Activated CD4-positive, alpha-beta T cell treated with anti-CD3 and anti-CD28 coated beads for 36 hours (primary cell): ENCODE data around the gene PHF19. TPM values are rescaled to one million over a fixed set of nuclear protein-coding genes. Genes with fewer than 3 reads are reported as not detected.

ENCODE experiments used
- ATAC-seq: fragments of 200-7000 bp; cut with Tn5 transposase; one replicate; pipeline ENCODE4 v1.10.0; 2021; ENCODE audit warnings: mild to moderate bottlenecking, moderate library complexity
- CTCF ChIA-PET: fragments of 350-600 bp; sonication (Branson Sonifier 250); formaldehyde crosslinking; loops from one replicate; lab custom pipeline; 2021; ENCODE audit warnings: antibody characterized with exemption; lab: Charles Lee
- POLR2A ChIA-PET: fragments of 350-600 bp; sonication (Branson Sonifier 250); formaldehyde crosslinking; loops from one replicate; lab custom pipeline; 2021; ENCODE audit warnings: antibody characterized with exemption, inconsistent platforms; lab: Charles Lee
- DNase-seq: peaks from one replicate; pipeline ENCODE4 v3.0.0-alpha.2; 2020
- H3K27ac Mint-ChIP-seq: one replicate; pipeline ENCODE4 v1.8.0; 2021; ENCODE audit warnings: mixed read lengths
- H3K27me3 Mint-ChIP-seq: one replicate; pipeline ENCODE4 v1.8.0; 2021; ENCODE audit warnings: mixed read lengths
- H3K36me3 Mint-ChIP-seq: one replicate; pipeline ENCODE4 v1.8.0; 2021; ENCODE audit warnings: low read depth, mixed read lengths
- H3K4me1 Mint-ChIP-seq: one replicate; pipeline ENCODE4 v1.8.0; 2021; ENCODE audit warnings: mixed read lengths
- H3K4me3 Mint-ChIP-seq: one replicate; pipeline ENCODE4 v1.8.0; 2021; ENCODE audit warnings: mild to moderate bottlenecking, moderate library complexity, mixed read lengths
- H3K9me3 Mint-ChIP-seq: one replicate; pipeline ENCODE4 v1.8.0; 2021; ENCODE audit warnings: low read depth, mixed read lengths
- intact Hi-C, 2 experiments: fragments of 100-400 bp; cut with DNase I in 1 of 2; cut with micrococcal nuclease in 1 of 2; formaldehyde crosslinking; loops; one replicate each; pipeline versions ENCODE4 v1.14.2 to v1.15.1; 2022 to 2024; cut with DNase I, micrococcal nuclease
- total RNA-seq, 2 experiments: library from RNA; stranded (reverse); gene quantifications; one replicate each; pipeline ENCODE4 v1.2.3, GENCODE V29; 2021

The PHF19 gene
- total RNA-seq, 2 experiments from 2014 or later: 168 to 169 TPM

DNA sequence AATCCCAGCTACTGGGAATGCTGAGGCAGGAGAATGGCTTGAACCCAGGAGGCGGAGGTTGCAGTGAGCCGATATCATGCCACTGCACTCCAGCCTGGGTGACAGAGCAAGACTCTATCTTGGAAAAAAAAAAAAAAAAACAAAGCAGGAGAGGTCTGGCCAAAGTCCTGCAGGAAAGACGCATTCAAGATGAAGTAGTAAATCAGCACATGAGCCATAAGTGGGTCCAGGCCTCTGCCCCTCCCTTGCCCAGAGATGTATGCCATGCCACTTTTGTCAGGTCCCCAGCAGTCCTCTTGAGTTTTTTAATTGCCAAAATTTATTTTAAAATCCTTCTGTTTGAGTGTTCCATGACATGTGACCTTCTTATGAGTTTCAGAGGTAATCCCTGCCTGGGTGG lies 8.5 kb upstream of the PHF19 start:
- CTCF ChIA-PET: interaction anchor here (0.8 to 1.6 kb wide), 2 partner anchors 12 to 31 kb away, joined by 3 to 4 read pairs; no protein-coding TSS in a partner anchor
- intact Hi-C loops: no loop called here
- POLR2A ChIA-PET: interaction anchor here (0.6 to 2.1 kb wide), 2 partner anchors 12 to 46 kb away, joined by 6 to 7 read pairs; no protein-coding TSS in a partner anchor
- no peaks in the 10 kb centered on the region for H3K9me3 Mint-ChIP-seq
- no peak for DNase-seq
- H3K27me3 Mint-ChIP-seq: no peaks in the 10 kb centered on the region
- H3K4me3 Mint-ChIP-seq: no peak overlapping the region
- no peak overlapping the region for H3K27ac Mint-ChIP-seq
- peaks cover 73% of the 10 kb centered on the region for H3K4me1 Mint-ChIP-seq
- ATAC-seq: no peak
- H3K36me3 Mint-ChIP-seq: peaks cover 13% of the 10 kb centered on the region

DNA sequence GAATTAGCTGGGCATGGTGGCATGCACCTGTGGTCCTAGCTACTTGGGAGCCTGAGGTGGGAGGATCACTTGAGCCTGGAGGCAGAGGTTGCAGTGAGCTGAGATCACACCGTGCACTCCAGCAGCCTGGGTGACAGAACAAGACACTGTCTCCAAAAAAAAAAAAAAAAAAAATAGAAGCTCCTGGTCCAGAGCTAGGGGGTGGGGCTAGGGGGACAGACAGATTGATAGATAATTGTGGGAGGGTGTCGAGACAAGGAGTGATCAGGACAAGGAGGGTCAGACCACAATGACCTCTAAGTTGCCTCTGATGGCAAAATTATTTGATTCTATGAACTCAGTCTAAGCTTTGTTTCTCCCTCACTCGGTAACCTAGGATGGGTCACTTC lies 6.6 kb upstream of the PHF19 start:
- ChIA-PET POLR2A (interaction anchor here (0.6 to 1.6 kb wide), 4 partner anchors 11 to 43 kb away, joined by 3 to 8 read pairs (median 5); no protein-coding TSS in a partner anchor), CTCF (interaction anchor here (0.8 to 1.1 kb wide), 4 partner anchors 11 to 20 kb away, joined by 3 to 5 read pairs (median 4); no protein-coding TSS in a partner anchor)
- H3K27me3 Mint-ChIP-seq: no peaks in the 10 kb centered on the region
- peaks cover 71% of the 10 kb centered on the region for H3K4me1 Mint-ChIP-seq
- peaks cover 7% of the 10 kb centered on the region for H3K36me3 Mint-ChIP-seq
- H3K9me3 Mint-ChIP-seq: no peaks in the 10 kb centered on the region
- no peak for DNase-seq
- intact Hi-C loops: no loop called here
- no peak for ATAC-seq
- peak overlapping the region; percentile 55 for H3K27ac Mint-ChIP-seq
- H3K4me3 Mint-ChIP-seq: no peak overlapping the region

DNA sequence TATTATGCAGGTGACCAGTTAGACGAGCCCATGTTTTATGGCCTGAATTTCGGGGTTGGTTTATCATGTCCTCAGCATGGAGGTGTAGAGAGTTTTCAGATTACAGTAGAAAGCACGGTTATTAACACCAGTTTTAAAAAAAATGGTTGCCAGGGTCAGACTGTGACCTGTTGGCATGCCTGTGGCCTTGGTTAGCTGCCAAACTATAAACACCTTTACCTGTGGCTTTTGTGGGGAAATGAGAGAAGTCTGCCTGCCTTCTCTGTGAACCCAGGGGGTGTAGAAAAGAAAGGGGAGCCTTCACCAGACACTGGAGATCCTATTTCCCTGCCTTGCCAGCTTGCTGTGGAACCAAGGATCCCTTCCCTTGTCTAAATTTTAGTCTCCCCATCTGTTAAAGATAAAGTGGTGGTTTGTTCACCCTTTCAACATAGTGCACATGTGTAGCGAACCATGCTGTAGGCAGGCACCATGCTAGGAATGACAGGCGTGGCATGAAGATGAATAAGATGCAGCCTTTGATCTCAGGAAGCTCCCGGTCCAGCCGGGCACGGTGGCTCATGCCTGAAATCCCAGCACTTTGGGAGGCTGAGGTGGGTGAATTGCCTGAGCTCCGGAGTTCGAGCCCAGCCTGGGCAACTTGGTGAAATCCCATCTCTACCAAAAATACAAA lies 6.1 kb upstream of the PHF19 start:
- DNase-seq: no peak
- Mint-ChIP-seq H3K27ac (peak overlapping the region; percentile 35), H3K27me3 (no peaks in the 10 kb centered on the region), H3K4me1 (peaks cover 71% of the 10 kb centered on the region), H3K4me3 (no peak overlapping the region), H3K36me3 (peaks cover 9% of the 10 kb centered on the region), H3K9me3 (no peaks in the 10 kb centered on the region)
- intact Hi-C loops: no loop called here
- ATAC-seq: peak; percentile 16
- ChIA-PET POLR2A (interaction anchor here (0.6 to 1.6 kb wide), 5 partner anchors 13 to 43 kb away, joined by 3 to 8 read pairs (median 4); no protein-coding TSS in a partner anchor), CTCF (interaction anchor here (0.8 to 1.1 kb wide), 3 partner anchors 11 to 14 kb away, joined by 3 to 5 read pairs (median 4); no protein-coding TSS in a partner anchor)

- ChIA-PET CTCF (interaction anchor here (0.7 to 1.3 kb wide), 3 partner anchors 16 to 124 kb away, joined by 3 to 4 read pairs (median 3); no protein-coding TSS in a partner anchor), POLR2A (interaction anchor here (0.6 to 3.8 kb wide), 2 partner anchors 11 to 46 kb away, joined by 3 to 21 read pairs; no protein-coding TSS in a partner anchor)
- H3K36me3 Mint-ChIP-seq: peaks cover 29% of the 10 kb centered on the region
- peak overlapping the region; percentile 92 for H3K4me3 Mint-ChIP-seq
- no peaks in the 10 kb centered on the region for H3K9me3 Mint-ChIP-seq
- H3K27me3 Mint-ChIP-seq: no peaks in the 10 kb centered on the region
- peaks cover 75% of the 10 kb centered on the region for H3K4me1 Mint-ChIP-seq
- intact Hi-C loops: loop anchor here in 1 of 2 experiments (10.0 kb wide), 1 partner anchor 195 kb away; the partner anchor contains the start of gene CNTRL
- DNase-seq: no peak
- H3K27ac Mint-ChIP-seq: peak overlapping the region; percentile 98
- ATAC-seq: no peak
Observed at GRCh38 chr9:120879446-120879845, 2.5 kb upstream of the PHF19 start.

DNA sequence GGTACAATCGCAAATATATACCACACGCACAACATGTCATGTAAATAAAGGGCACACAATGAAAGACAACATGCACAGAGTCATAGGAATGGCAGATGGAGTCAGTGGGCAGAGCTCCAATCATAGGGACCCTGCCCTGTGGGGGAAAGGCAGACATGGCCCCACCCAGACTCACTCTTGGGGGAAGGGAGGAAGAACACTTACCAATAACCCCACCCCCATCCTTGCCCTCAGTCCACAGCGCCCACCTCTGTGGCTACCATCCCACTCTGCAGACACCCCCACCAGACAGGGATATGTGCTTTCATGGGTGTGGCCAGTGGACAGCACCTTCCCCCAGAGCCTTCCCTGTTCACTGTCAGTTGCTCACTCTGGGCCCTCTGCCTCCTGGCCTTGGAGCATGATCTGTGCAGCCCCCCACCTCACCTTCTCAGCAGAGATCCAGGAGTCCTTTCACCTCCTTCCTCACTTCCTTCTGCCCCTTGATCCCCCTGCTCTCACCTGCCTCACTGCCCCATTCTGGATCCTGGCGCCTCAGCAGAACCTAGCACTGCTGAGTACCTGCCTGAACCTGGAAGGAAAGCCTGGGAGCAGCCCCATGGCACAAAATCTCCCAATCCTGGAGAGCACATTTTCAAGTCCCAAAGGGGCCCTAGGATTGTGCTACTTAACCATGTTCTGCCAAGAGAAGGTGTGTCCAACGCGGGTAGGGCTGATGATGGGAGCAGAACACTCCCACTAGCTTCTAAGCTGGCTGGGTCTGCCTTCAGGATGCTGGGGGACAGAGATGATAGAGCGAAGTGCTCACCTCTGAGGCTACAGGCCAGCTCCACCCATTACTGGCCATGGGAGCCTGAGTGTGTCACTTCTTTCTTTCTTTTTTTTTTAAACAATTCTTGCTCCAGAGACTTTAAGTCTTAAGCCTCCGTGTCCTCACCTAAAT lies 1.5 kb upstream of the PHF19 start:
- ATAC-seq: peak; percentile 24
- ChIA-PET POLR2A (interaction anchor here (0.5 to 3.8 kb wide), 5 partner anchors 11 to 53 kb away, joined by 3 to 21 read pairs (median 4); no protein-coding TSS in a partner anchor), CTCF (interaction anchor here (0.5 to 2.0 kb wide), 7 partner anchors 11 to 291 kb away, joined by 3 to 7 read pairs (median 3); no protein-coding TSS in a partner anchor)
- intact Hi-C loops: loop anchor here in 1 of 2 experiments (10.0 kb wide), 1 partner anchor 196 kb away; the partner anchor contains the start of gene CNTRL
- no peaks in the 10 kb centered on the region for H3K27me3 Mint-ChIP-seq
- H3K27ac Mint-ChIP-seq: peak overlapping the region; percentile 98
- peak; percentile 59 for DNase-seq
- H3K9me3 Mint-ChIP-seq: no peaks in the 10 kb centered on the region
- peaks cover 39% of the 10 kb centered on the region for H3K36me3 Mint-ChIP-seq
- peak overlapping the region; percentile 92 for H3K4me3 Mint-ChIP-seq
- peaks cover 77% of the 10 kb centered on the region for H3K4me1 Mint-ChIP-seq

DNA sequence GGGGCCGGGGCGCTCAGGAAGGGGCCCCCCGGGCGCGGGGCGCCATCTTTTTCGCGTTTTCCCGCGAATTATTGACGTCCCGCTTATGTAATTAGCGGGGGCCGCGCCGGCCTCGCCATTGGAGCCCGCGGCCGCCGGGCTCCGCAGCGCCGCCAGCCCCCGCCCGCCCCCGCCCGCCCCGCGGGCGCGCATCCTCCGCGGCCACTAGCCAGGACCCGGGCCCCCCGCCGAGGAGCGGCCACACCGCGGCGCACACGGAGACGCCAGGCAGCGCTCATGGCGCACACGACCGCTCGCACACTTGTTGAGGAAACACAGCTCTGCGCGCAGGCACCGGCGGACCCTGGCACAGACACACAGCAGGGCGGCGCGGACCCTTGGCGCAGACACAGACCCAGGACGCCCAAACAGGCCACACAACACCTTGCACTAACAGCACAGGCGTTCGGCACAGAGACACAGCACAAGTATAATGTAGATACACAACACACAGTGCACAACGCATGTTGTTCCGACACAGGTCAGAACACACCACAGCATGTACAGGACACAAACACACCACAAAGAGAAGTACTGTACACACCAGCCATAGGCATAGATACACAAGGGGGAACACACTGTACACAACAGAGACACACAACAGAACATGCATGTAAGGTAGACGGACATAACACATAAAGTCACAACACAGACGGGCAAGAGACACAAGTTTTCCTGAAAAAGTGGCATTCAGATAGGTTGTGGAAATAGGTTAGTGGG lies 467 bp upstream of the PHF19 start:
- Mint-ChIP-seq H3K4me3 (peak overlapping the region; percentile 92), H3K27ac (peak overlapping the region; percentile 98), H3K36me3 (peaks cover 48% of the 10 kb centered on the region), H3K4me1 (peaks cover 78% of the 10 kb centered on the region), H3K27me3 (no peaks in the 10 kb centered on the region), H3K9me3 (no peaks in the 10 kb centered on the region)
- DNase-seq (peak; percentile 87), ATAC-seq (peak; percentile 27)
- CTCF ChIA-PET: interaction anchor here (0.6 to 2.0 kb wide), 5 partner anchors 10 to 59 kb away, joined by 3 to 7 read pairs (median 4); no protein-coding TSS in a partner anchor
- intact Hi-C loops: loop anchor here (1.0 to 10.0 kb wide), 5 partner anchors 15 to 197 kb away; partner anchors contain the start of genes CNTRL (in 2 of the 2), FBXW2 (in 1 of the 2) and TRAF1 (in 1 of the 2)
- POLR2A ChIA-PET: interaction anchor here (1.0 to 3.8 kb wide), 3 partner anchors 13 to 48 kb away, joined by 4 to 21 read pairs (median 5); no protein-coding TSS in a partner anchor

- intact Hi-C loops: loop anchor here (1.0 to 10.0 kb wide), 9 partner anchors 15 to 199 kb away; partner anchors contain the start of genes CNTRL (in 2 of the 2) and FBXW2 (in 1 of the 2)
- no peaks in the 10 kb centered on the region for H3K9me3 Mint-ChIP-seq
- peak overlapping the region; percentile 94 for H3K27ac Mint-ChIP-seq
- DNase-seq (peak; percentile 95), ATAC-seq (peak; percentile 59)
- ChIA-PET POLR2A (interaction anchor here (0.6 to 3.8 kb wide), 3 partner anchors 15 to 50 kb away, joined by 3 to 21 read pairs (median 5); no protein-coding TSS in a partner anchor), CTCF (interaction anchor here (0.7 to 1.0 kb wide), 2 partner anchors 32 to 202 kb away, joined by 3 read pairs; no protein-coding TSS in a partner anchor)
- no peaks in the 10 kb centered on the region for H3K27me3 Mint-ChIP-seq
- H3K4me1 Mint-ChIP-seq: peaks cover 73% of the 10 kb centered on the region
- peaks cover 58% of the 10 kb centered on the region for H3K36me3 Mint-ChIP-seq
- peak overlapping the region; percentile 85 for H3K4me3 Mint-ChIP-seq
Observed at GRCh38 chr9:120875954-120876841, 790 bp downstream of the PHF19 start.

DNA sequence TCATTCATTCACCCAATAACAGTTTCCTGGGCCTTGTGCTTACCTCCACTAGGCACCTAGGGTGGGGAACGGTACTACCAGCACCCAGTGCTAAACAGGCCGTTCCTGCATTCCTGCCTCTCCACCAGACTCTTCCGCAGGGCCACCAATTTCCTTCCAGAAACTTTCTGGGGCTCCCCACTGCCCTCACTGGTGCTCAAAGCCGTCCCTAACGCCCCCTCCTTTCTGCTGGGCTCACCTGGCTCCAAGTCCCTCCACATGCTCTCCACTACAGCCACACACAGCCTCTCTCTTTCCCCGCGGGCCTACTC lies 1.4 kb downstream of the PHF19 start:
- Mint-ChIP-seq H3K4me1 (peaks cover 70% of the 10 kb centered on the region), H3K36me3 (peaks cover 62% of the 10 kb centered on the region)
- intact Hi-C loops: loop anchor here in 1 of 2 experiments (10.0 kb wide), 1 partner anchor 199 kb away; the partner anchor contains the start of gene CNTRL

GRCh38 chr9:120875195-120875565 lies 1.8 kb downstream of the PHF19 start:
- Mint-ChIP-seq H3K36me3 (peaks cover 66% of the 10 kb centered on the region), H3K4me1 (peaks cover 66% of the 10 kb centered on the region), H3K27ac (peak overlapping the region; percentile 94), H3K4me3 (peak overlapping the region; percentile 85), H3K9me3 (no peaks in the 10 kb centered on the region), H3K27me3 (no peaks in the 10 kb centered on the region)
- intact Hi-C loops: loop anchor here in 1 of 2 experiments (10.0 kb wide), 1 partner anchor 200 kb away; the partner anchor contains the start of gene CNTRL
- ChIA-PET CTCF (interaction anchor here (1.0 kb wide), 1 partner anchor 31 kb away, joined by 3 read pairs; no protein-coding TSS in a partner anchor), POLR2A (interaction anchor here (0.6 kb wide), 1 partner anchor 22 kb away, joined by 3 read pairs; no protein-coding TSS in a partner anchor)
- ATAC-seq: no peak
- no peak for DNase-seq

More for the DNA sequence above, 1.4 kb downstream of the PHF19 start:
- peak overlapping the region; percentile 94 for H3K27ac Mint-ChIP-seq
- H3K4me3 Mint-ChIP-seq: peak overlapping the region; percentile 85
- no peaks in the 10 kb centered on the region for H3K27me3 Mint-ChIP-seq
- POLR2A ChIA-PET: interaction anchor here (0.6 kb wide), 1 partner anchor 22 kb away, joined by 3 read pairs; no protein-coding TSS in a partner anchor
- CTCF ChIA-PET: interaction anchor here (1.0 kb wide), 1 partner anchor 31 kb away, joined by 3 read pairs; no protein-coding TSS in a partner anchor
- no peaks in the 10 kb centered on the region for H3K9me3 Mint-ChIP-seq
- DNase-seq (no peak), ATAC-seq (no peak)
